ENCODE measurements around the gene APLF.

DNA sequence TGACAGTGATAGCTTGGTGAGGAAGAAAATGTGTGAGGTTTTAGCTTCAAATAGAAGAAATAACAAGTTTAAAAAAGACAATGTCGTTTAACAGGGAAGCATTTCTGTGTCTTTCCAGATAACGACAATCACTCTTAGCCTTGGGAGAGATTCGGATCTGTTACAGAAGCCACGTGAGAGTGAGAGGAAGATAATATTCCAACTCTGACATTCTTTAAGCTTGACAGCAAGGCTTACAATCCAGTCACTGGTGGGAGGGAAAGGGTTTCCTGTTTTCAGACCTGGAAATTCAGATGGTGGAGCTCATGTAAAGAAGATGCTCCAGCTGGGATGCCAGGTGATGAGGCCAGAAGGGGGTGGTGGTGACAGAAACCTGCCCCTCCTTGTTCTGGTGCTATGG is 31.1 kb upstream of the APLF start:
- TF ChIP-seq, protein P1, sequence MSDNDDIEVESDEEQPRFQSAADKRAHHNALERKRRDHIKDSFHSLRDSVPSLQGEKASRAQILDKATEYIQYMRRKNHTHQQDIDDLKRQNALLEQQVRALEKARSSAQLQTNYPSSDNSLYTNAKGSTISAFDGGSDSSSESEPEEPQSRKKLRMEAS (IDR thresholded peaks at IDR 0.05; ENCODE audit: low read depth, low read length): no peak
- TF ChIP-seq, protein P2, sequence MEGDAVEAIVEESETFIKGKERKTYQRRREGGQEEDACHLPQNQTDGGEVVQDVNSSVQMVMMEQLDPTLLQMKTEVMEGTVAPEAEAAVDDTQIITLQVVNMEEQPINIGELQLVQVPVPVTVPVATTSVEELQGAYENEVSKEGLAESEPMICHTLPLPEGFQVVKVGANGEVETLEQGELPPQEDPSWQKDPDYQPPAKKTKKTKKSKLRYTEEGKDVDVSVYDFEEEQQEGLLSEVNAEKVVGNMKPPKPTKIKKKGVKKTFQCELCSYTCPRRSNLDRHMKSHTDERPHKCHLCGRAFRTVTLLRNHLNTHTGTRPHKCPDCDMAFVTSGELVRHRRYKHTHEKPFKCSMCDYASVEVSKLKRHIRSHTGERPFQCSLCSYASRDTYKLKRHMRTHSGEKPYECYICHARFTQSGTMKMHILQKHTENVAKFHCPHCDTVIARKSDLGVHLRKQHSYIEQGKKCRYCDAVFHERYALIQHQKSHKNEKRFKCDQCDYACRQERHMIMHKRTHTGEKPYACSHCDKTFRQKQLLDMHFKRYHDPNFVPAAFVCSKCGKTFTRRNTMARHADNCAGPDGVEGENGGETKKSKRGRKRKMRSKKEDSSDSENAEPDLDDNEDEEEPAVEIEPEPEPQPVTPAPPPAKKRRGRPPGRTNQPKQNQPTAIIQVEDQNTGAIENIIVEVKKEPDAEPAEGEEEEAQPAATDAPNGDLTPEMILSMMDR (IDR thresholded peaks at IDR 0.05; ENCODE audit: low read depth, low read length): no peak
- TF ChIP-seq POLR2A (IDR thresholded peaks at IDR 0.05; ENCODE audit: extremely low read depth, insufficient read length): no peak
